Keratinocyte (primary cell): ENCODE measurements around the gene ERC2. TPM values are rescaled to one million over a fixed set of nuclear protein-coding genes. Genes with fewer than 3 reads are reported as not detected.

ENCODE experiments used
- DNase-seq: peaks from one replicate; pipeline ENCODE4 v3.0.0-alpha.2; 2011; ENCODE audit warnings: low read depth, missing footprints, low spot score
- FAIRE-seq: peaks from 2 replicates; lab custom pipeline; 2011; peaks lifted over from hg19 to GRCh38; lab: Jason Lieb, UNC
- H2AFZ ChIP-seq: 2 replicates; pipeline ENCODE4 v1.6.0; 2012; ENCODE audit warnings: low read length, control low read depth, inconsistent platforms; ENCODE audit not compliant: control insufficient read depth
- H3K27ac ChIP-seq: 2 replicates; pipeline ENCODE4 v1.5.1; 2011; ENCODE audit warnings: low read length; ENCODE audit not compliant: control insufficient read depth, insufficient read depth
- H3K27me3 ChIP-seq: 3 replicates; pipeline ENCODE4 v1.6.0; 2011; ENCODE audit warnings: low read length; ENCODE audit not compliant: control insufficient read depth, insufficient read depth; ENCODE audit errors: extremely low read depth
- H3K36me3 ChIP-seq, 2 experiments: 2 replicates in 1 of 2; 3 replicates in 1 of 2; pipeline ENCODE4 v1.5.1; 2011; ENCODE audit warnings: low read length in 2 of 2, mild to moderate bottlenecking in 1 of 2; ENCODE audit not compliant: control insufficient read depth in 2 of 2, insufficient read depth in 2 of 2; ENCODE audit errors: extremely low read depth in 1 of 2
- H3K4me1 ChIP-seq: 3 replicates; pipeline ENCODE4 v1.5.1; 2011; ENCODE audit warnings: low read length; ENCODE audit not compliant: control insufficient read depth, insufficient read depth; ENCODE audit errors: extremely low read depth
- H3K4me2 ChIP-seq: 3 replicates; pipeline ENCODE4 v1.6.0; 2011; ENCODE audit warnings: low read depth, low read length; ENCODE audit not compliant: control insufficient read depth, insufficient read depth; ENCODE audit errors: extremely low read depth
- H3K4me3 ChIP-seq, 3 experiments: fragments of 200-600 bp in 1 of 3; sonication (generic) in 1 of 3; 2 replicates in 2 of 3; 3 replicates in 1 of 3; pipeline ENCODE4 v1.5.1; 2011 to 2016; ENCODE audit warnings: low read length in 3 of 3, mild to moderate bottlenecking in 3 of 3, control low read depth in 2 of 3, inconsistent platforms in 1 of 3, low read depth in 1 of 3, mixed read lengths in 1 of 3, mixed run types in 1 of 3, moderate library complexity in 1 of 3; ENCODE audit not compliant: control insufficient read depth in 2 of 3, insufficient read depth in 2 of 3; ENCODE audit errors: extremely low read depth in 1 of 3
- H3K79me2 ChIP-seq: 2 replicates; pipeline ENCODE4 v1.6.0; 2012; ENCODE audit warnings: low read length; ENCODE audit not compliant: control insufficient read depth, insufficient read depth
- H3K9ac ChIP-seq: 3 replicates; pipeline ENCODE4 v1.6.0; 2011; ENCODE audit warnings: low read length; ENCODE audit not compliant: control insufficient read depth, insufficient read depth; ENCODE audit errors: extremely low read depth
- H3K9me1 ChIP-seq: 3 replicates; pipeline ENCODE4 v1.6.0; 2011; ENCODE audit warnings: low read length; ENCODE audit not compliant: control insufficient read depth, insufficient read depth; ENCODE audit errors: extremely low read depth
- H3K9me3 ChIP-seq: 2 replicates; pipeline ENCODE4 v1.5.1; 2012; ENCODE audit warnings: low read depth, low read length; ENCODE audit not compliant: control insufficient read depth
- H4K20me1 ChIP-seq: 3 replicates; pipeline ENCODE4 v1.6.0; 2011; ENCODE audit warnings: low read length; ENCODE audit not compliant: control insufficient read depth, insufficient read depth; ENCODE audit errors: extremely low read depth
- CTCF ChIP-seq, 3 experiments: IDR thresholded peaks in 1 of 3; conservative IDR thresholded peaks in 1 of 3; optimal IDR thresholded peaks in 1 of 3; 2 replicates in 2 of 3; 3 replicates in 1 of 3; pipeline versions ENCODE3 to v1.5.1; 2011; ENCODE audit warnings: low read length in 3 of 3, mild to moderate bottlenecking in 3 of 3, moderate library complexity in 2 of 3, control low read depth in 1 of 3, inconsistent platforms in 1 of 3; ENCODE audit not compliant: insufficient read depth in 2 of 3; ENCODE audit errors: extremely low read depth in 1 of 3
- EZH2 ChIP-seq: IDR thresholded peaks from one replicate; pipeline ENCODE4 v1.6.1; 2012; ENCODE audit warnings: inconsistent platforms, mild to moderate bottlenecking, low read length, moderate library complexity
- dilution Hi-C: fragments of 300-500 bp; cut with MboI; formaldehyde crosslinking; loops from one replicate; pipeline ENCODE4 v1.7.0; 2020; ENCODE audit warnings: low sequenced_read_pairs; ENCODE audit not compliant: extremely low pct_ligation_motif_present
- polyA plus RNA-seq, 5 experiments: library from polyadenylated mRNA; depleted of rRNA in 3 of 5; stranded (reverse) in 3 of 5; stranded (forward) in 1 of 5; unstranded in 1 of 5; fragments of >200 nt; gene quantifications; 1 replicate in 1 of 5; 2 replicates in 3 of 5; 3 replicates in 1 of 5; pipeline versions ENCODE4 v1.2.1 to v1.2.3, GENCODE V29; 2011 to 2012; ENCODE audit warnings: missing spikeins in 2 of 5, low read depth in 1 of 5, low replicate concordance in 1 of 5

Gene ERC2
- polyA plus RNA-seq, 1 donor (not counting 4 experiments of a cell fraction or from before 2014, with no cell fraction given), result 0.08 TPM

GRCh38 chr3:55697177-55697865 is 770.9 kb downstream of the ERC2 start:
- Histone ChIP-seq H3K9ac (no peak overlapping the region), H4K20me1 (no peaks in the 10 kb centered on the region), H3K27me3 (no peaks in the 10 kb centered on the region), H3K27ac (no peak overlapping the region), H3K4me3 (no peak overlapping the region), H3K36me3 (no peaks in the 10 kb centered on the region), H3K4me1 (no peaks in the 10 kb centered on the region), H3K79me2 (no peaks in the 10 kb centered on the region), H3K4me2 (no peak overlapping the region), H3K9me3 (no peaks in the 10 kb centered on the region), H2AFZ (no peak overlapping the region), H3K9me1 (no peaks in the 10 kb centered on the region)
- dilution Hi-C loops, result no loop called here
- DNase-seq (no peak), FAIRE-seq (no peak)
- TF ChIP-seq CTCF (optimal IDR thresholded peaks at IDR 0.05 in 1 of 3, IDR thresholded peaks at IDR 0.05 in 1 of 3, conservative IDR thresholded peaks at IDR 0.05 in 1 of 3; ENCODE audit: extremely low read depth in 1 of 3, insufficient read depth in 2 of 3, low read length in 3 of 3), result no peak
- TF ChIP-seq EZH2, result no peak

- dilution Hi-C loops, result no loop called here
- Histone ChIP-seq H3K9me1 (no peaks in the 10 kb centered on the region), H3K27me3 (peaks cover 2% of the 10 kb centered on the region), H4K20me1 (no peaks in the 10 kb centered on the region), H3K79me2 (no peaks in the 10 kb centered on the region), H3K36me3 (no peaks in the 10 kb centered on the region), H3K27ac (no peak overlapping the region), H3K4me2 (no peak overlapping the region), H3K9ac (no peak overlapping the region), H2AFZ (no peak overlapping the region), H3K4me3 (no peak overlapping the region), H3K9me3 (no peaks in the 10 kb centered on the region), H3K4me1 (no peaks in the 10 kb centered on the region)
- no peak for TF ChIP-seq CTCF (optimal IDR thresholded peaks at IDR 0.05 in 1 of 3, IDR thresholded peaks at IDR 0.05 in 1 of 3, conservative IDR thresholded peaks at IDR 0.05 in 1 of 3; ENCODE audit: extremely low read depth in 1 of 3, insufficient read depth in 2 of 3, low read length in 3 of 3)
- TF ChIP-seq EZH2, result no peak
- DNase-seq, result no peak
- FAIRE-seq, result no peak
Measured at GRCh38 chr3:55692957-55693558, 775.2 kb downstream of the ERC2 start.
